ENCODE results near the gene RNF6. TPM values are rescaled to one million over a fixed set of nuclear protein-coding genes. Genes with fewer than 3 reads are reported as not detected.

Gene RNF6
- total RNA-seq, 2 donors from 2014 or later = 14.1 to 26.2 TPM

DNA sequence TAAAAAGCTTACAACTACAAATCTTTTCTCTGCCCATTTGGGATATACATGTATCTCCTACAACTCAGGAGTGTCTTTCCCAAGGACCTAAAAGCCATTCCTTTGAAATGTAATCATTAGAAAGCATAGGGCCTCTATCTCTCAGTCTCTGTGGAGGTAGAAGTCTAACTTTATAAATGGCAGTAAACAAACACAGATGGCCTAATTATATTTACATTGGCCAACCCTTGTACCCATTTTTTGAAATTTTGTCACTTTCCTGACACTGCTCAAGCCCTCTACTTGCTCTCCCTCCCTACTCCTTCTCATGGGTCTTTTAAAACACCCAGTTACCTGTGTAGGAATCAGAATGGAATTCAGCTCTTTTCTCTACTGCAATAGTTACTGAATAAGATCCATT, 24.8 kb downstream of the RNF6 start:
- no peak for DNase-seq (ENCODE audit: low spot score)
- Histone ChIP-seq H3K4me3 (no peak overlapping the region), H3K4me1 (peaks cover 0 to 6% of the 10 kb centered on the region in 2 donors), H3K27ac (no peak overlapping the region), H3K9me3 (peaks cover 4 to 17% of the 10 kb centered on the region in 2 donors), H3K36me3 (no peaks in the 10 kb centered on the region), H3K27me3 (no peaks in the 10 kb centered on the region)
- TF ChIP-seq, protein P1, sequence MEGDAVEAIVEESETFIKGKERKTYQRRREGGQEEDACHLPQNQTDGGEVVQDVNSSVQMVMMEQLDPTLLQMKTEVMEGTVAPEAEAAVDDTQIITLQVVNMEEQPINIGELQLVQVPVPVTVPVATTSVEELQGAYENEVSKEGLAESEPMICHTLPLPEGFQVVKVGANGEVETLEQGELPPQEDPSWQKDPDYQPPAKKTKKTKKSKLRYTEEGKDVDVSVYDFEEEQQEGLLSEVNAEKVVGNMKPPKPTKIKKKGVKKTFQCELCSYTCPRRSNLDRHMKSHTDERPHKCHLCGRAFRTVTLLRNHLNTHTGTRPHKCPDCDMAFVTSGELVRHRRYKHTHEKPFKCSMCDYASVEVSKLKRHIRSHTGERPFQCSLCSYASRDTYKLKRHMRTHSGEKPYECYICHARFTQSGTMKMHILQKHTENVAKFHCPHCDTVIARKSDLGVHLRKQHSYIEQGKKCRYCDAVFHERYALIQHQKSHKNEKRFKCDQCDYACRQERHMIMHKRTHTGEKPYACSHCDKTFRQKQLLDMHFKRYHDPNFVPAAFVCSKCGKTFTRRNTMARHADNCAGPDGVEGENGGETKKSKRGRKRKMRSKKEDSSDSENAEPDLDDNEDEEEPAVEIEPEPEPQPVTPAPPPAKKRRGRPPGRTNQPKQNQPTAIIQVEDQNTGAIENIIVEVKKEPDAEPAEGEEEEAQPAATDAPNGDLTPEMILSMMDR (IDR thresholded peaks at IDR 0.05) = no peak

DNA sequence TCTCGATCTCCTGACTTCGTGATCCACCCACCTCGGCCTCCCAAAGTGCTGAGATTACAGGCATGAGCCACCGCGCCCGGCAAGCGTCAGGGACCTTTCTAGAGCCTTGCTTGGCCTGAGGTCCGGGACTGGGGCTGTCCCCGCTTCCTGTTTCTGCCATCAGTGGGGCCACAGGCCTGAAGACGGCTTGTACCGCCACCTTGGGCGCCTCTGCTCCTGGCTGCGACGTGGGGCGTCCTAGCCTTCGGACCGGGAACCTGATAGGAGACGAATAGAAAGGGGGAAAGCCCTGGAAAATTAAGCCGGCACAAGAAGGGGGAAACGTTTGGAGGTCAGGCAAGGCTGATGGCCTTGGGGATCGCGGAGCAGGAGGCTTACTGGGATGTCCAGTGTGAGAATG, 35.1 kb downstream of the RNF6 start:
- Histone ChIP-seq H3K27ac (peak overlapping the region; percentile 77 to 78), H3K9me3 (no peaks in the 10 kb centered on the region), H3K4me3 (peak overlapping the region; percentile 53 to 65), H3K36me3 (no peaks in the 10 kb centered on the region), H3K4me1 (peaks cover 0 to 18% of the 10 kb centered on the region in 2 donors), H3K27me3 (no peaks in the 10 kb centered on the region)
- DNase-seq (ENCODE audit: low spot score) = no peak
- TF ChIP-seq, protein P1 (IDR thresholded peaks at IDR 0.05) = no peak

DNA sequence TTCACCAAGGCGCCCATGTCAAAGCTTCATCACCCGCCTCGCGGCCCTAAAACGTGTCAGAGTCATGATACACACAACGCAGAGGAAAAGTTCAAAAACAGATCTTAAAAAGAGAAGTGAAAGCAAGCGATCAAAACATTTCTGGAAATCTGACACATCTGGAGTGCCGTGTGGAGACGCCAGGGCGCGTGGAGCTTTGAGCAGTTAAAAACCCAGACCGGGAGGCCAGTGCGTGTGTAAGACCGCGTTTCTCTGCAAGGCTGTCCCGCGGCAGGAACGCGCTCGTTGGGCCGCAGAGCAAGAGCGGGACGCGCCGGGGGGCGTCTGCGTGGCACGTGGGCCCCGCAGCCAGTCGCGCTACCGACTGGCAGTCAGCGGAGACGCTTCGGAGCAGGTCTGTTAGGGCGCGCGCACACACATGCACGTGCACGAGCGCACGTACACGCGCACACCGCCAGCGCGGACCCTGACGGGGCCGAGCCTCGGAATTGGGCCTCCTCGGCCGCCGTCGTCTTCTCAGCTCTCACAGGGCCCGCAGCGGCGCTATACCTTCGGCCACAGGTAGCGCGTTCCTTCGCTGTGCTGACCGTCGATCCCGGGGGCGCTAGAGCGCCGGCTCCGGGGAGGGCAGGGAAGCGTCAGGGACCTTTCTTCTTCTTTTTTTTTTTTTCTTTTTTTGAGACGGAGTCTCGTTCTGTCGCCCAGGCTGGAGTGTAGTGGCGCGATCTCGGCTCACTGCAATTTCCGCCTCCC, 35.8 kb downstream of the RNF6 start:
- Histone ChIP-seq H3K27ac (peak overlapping the region; percentile 77 to 78), H3K36me3 (no peaks in the 10 kb centered on the region), H3K9me3 (no peaks in the 10 kb centered on the region), H3K27me3 (no peaks in the 10 kb centered on the region), H3K4me1 (peaks cover 0 to 18% of the 10 kb centered on the region in 2 donors), H3K4me3 (peak overlapping the region; percentile 53 to 65)
- TF ChIP-seq, protein P1 (IDR thresholded peaks at IDR 0.05) = peak in 1 of 2 donors; percentile 42
- peak; percentile 83 for DNase-seq (ENCODE audit: low spot score)

DNA sequence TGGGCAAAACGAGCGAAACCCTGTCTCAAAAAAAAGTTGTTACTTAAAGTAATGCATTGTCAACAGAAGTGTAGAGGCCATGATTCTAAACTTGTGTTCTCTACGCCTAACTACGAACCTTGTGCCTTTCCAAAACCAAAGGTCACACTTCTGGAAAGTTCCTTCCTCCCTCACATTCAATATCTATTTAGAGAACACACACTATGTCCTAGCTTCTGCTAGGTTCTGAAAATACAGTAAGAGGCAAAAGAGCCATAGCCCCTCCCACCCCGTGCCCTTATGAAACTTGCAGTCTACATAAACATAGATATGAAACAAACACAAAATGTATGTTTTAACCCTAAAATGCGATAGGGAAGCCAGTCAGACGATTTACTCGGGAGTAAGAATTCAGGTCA, 36.4 kb downstream of the RNF6 start:
- no peaks in the 10 kb centered on the region for H3K9me3 ChIP-seq
- no peaks in the 10 kb centered on the region for H3K27me3 ChIP-seq
- peaks cover 0 to 18% of the 10 kb centered on the region in 2 donors for H3K4me1 ChIP-seq
- H3K27ac ChIP-seq = peak overlapping the region; percentile 77 to 78
- no peak for DNase-seq (ENCODE audit: low spot score)
- H3K36me3 ChIP-seq = no peaks in the 10 kb centered on the region
- H3K4me3 ChIP-seq = peak overlapping the region; percentile 53 to 65
- TF ChIP-seq, protein P1 (IDR thresholded peaks at IDR 0.05) = no peak

- no peak overlapping the region for H3K27ac ChIP-seq
- TF ChIP-seq, protein P1 (IDR thresholded peaks at IDR 0.05) = peak; percentile 82 to 93
- H3K9me3 ChIP-seq = no peaks in the 10 kb centered on the region
- H3K4me1 ChIP-seq = peaks cover 0 to 18% of the 10 kb centered on the region in 2 donors
- H3K27me3 ChIP-seq = no peaks in the 10 kb centered on the region
- H3K4me3 ChIP-seq = no peak overlapping the region
- H3K36me3 ChIP-seq = no peaks in the 10 kb centered on the region
- peak; percentile 64 for DNase-seq (ENCODE audit: low spot score)
Measured at GRCh38 chr13:26184791-26185250, 37.3 kb downstream of the RNF6 start.
